ENCODE measurements around the gene C20orf144. TPM values are rescaled to one million over a fixed set of nuclear protein-coding genes. Genes with fewer than 3 reads are reported as not detected.
A peak's percentile ranks its signal among the peaks of the same experiment; 100 is the strongest.

C20orf144 gene
- total RNA-seq (ENCODE audit: low replicate concordance) = 0.29 and 0.82 TPM in 2 replicates
- long read RNA-seq = 0 reads

- peaks cover 3% of the 10 kb centered on the region for H3K36me3 Mint-ChIP-seq
- H3K9me3 Mint-ChIP-seq = no peaks in the 10 kb centered on the region
- H3K27me3 Mint-ChIP-seq = no peaks in the 10 kb centered on the region
- H3K4me1 Mint-ChIP-seq (ENCODE audit: unreplicated experiment) = peaks cover 33% of the 10 kb centered on the region
- DNase-seq (ENCODE audit: extremely low spot score, unreplicated experiment) = no peak
- peak within 1 kb of the TSS; percentile 80 for H3K27ac Mint-ChIP-seq
- peak within 1 kb of the TSS; percentile 96 for H3K4me3 Mint-ChIP-seq
- no peak for TF ChIP-seq CTCF (conservative IDR thresholded peaks at IDR 0.05)
Measured at GRCh38 chr20:33662172-33662571, at the start of gene C20orf144. C20orf144 (plus strand) TSS chr20:33662327; CDS start chr20:33662346, 19 bp downstream.

- Mint-ChIP-seq H3K27me3 (no peaks in the 10 kb centered on the region), H3K4me3 (no peak overlapping the region), H3K36me3 (peaks cover 59% of the 10 kb centered on the region), H3K4me1 (ENCODE audit: unreplicated experiment) (peaks cover 5% of the 10 kb centered on the region), H3K27ac (peak overlapping the region; percentile 30), H3K9me3 (no peaks in the 10 kb centered on the region)
- no peak for DNase-seq (ENCODE audit: extremely low spot score, unreplicated experiment)
- TF ChIP-seq CTCF (conservative IDR thresholded peaks at IDR 0.05) = no peak
Measured at GRCh38 chr20:33621717-33622400, 40.3 kb upstream of the C20orf144 start.

GRCh38 chr20:33622705-33623365, 39.3 kb upstream of the C20orf144 start:
- Mint-ChIP-seq H3K4me1 (ENCODE audit: unreplicated experiment) (peaks cover 5% of the 10 kb centered on the region), H3K36me3 (peaks cover 60% of the 10 kb centered on the region), H3K4me3 (no peak overlapping the region), H3K27ac (no peak overlapping the region), H3K9me3 (no peaks in the 10 kb centered on the region), H3K27me3 (no peaks in the 10 kb centered on the region)
- DNase-seq (ENCODE audit: extremely low spot score, unreplicated experiment) = no peak
- TF ChIP-seq CTCF (conservative IDR thresholded peaks at IDR 0.05) = no peak

- Mint-ChIP-seq H3K36me3 (peaks cover 68% of the 10 kb centered on the region), H3K9me3 (no peaks in the 10 kb centered on the region), H3K4me1 (ENCODE audit: unreplicated experiment) (no peaks in the 10 kb centered on the region), H3K4me3 (no peak overlapping the region), H3K27me3 (no peaks in the 10 kb centered on the region), H3K27ac (no peak overlapping the region)
- DNase-seq (ENCODE audit: extremely low spot score, unreplicated experiment) = no peak
- no peak for TF ChIP-seq CTCF (conservative IDR thresholded peaks at IDR 0.05)
Measured at GRCh38 chr20:33624399-33624798, 37.7 kb upstream of the C20orf144 start.

- no peak for TF ChIP-seq CTCF (conservative IDR thresholded peaks at IDR 0.05)
- H3K4me1 Mint-ChIP-seq (ENCODE audit: unreplicated experiment) = no peaks in the 10 kb centered on the region
- no peaks in the 10 kb centered on the region for H3K9me3 Mint-ChIP-seq
- no peak overlapping the region for H3K4me3 Mint-ChIP-seq
- peaks cover 72% of the 10 kb centered on the region for H3K36me3 Mint-ChIP-seq
- no peak overlapping the region for H3K27ac Mint-ChIP-seq
- no peaks in the 10 kb centered on the region for H3K27me3 Mint-ChIP-seq
- no peak for DNase-seq (ENCODE audit: extremely low spot score, unreplicated experiment)
Measured at GRCh38 chr20:33626190-33626589, 35.9 kb upstream of the C20orf144 start.

Measured in type B pancreatic cell (in vitro differentiated cells).